GM12864 (cell line): Measurements from ENCODE around the gene PIGQ.

Experiments used
- DNase-seq: peaks from one replicate; pipeline ENCODE4 v3.0.0-alpha.2; 2011; ENCODE audit warnings: low read depth
- H3K4me3 ChIP-seq: 2 replicates; pipeline ENCODE4 v1.5.1; 2011; ENCODE audit warnings: mild to moderate bottlenecking, low read depth, low read length, control low read depth
- CTCF ChIP-seq: IDR thresholded peaks from 2 replicates; pipeline ENCODE4 v1.5.1; 2011; ENCODE audit warnings: low read depth, mild to moderate bottlenecking, moderate library complexity, low read length, control low read depth, inconsistent platforms; ENCODE audit errors: missing control alignments

PIGQ gene

DNA sequence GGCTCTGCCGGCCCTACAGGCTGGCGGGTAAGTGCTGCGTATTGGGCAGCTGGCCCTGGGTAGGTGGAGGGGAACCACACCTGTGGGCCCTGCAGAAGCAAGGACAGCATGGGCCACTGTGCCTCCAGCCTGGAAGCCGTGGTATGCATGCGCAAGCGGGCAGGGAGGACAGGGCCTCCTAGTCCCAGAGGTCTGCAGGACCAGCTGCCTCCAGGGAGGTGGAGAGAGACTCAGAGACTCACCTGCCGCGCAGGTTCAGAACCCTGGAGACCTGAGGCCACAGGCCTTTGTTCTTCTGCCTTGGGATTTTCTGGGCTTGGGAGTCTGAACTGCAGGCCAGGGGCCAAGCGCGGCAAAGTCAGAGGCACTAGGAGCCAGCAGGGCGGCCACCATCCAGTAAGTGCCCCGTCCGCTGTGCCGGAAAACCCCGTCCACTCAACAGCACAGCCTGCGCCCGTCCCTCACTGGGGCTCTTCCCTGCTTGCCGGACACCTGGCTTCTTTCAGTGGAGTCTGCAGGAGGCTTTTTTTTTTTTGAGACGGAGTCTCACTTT is 11.3 kb downstream of the PIGQ start:
- TF ChIP-seq CTCF: no peak
- DNase-seq: no peak
- H3K4me3 ChIP-seq: no peak overlapping the region

- H3K4me3 ChIP-seq: no peak overlapping the region
- TF ChIP-seq CTCF: no peak
- DNase-seq: no peak
Measured at GRCh38 chr16:582218-582613, 12.4 kb downstream of the PIGQ start.

DNA sequence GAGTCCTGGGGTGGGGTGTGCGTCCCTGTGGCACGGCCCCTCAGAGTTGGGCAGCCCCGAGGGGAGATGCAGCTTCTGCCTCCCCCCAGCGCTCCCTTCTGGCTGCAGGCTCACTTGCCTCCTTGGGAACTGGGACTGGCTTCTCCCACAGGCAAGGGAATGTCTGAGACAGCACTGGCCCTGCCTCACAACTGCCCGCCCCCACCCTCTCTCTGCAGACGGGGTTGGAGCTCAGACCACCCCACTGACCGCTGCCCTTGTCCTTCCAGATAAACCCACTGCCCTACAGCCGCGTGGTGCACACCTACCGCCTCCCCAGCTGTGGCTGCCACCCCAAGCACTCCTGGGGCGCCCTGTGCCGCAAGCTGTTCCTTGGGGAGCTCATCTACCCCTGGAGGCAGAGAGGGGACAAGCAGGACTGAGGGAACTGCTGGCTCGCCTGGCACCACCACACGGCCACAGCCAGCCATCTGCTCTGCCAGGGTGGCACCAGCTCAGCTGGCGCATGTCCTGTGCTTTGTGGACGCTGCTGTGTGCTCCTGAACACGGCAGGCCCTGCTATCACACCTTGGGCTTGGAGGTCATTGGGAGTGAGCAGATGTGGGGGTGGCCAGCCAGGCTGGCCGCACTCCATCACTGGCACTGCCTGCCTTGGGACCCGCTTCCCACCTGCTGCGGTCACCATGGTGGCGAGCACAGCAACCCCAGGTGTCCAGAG is 13.0 kb downstream of the PIGQ start:
- no peak for DNase-seq
- no peak overlapping the region for H3K4me3 ChIP-seq
- TF ChIP-seq CTCF: no peak

DNA sequence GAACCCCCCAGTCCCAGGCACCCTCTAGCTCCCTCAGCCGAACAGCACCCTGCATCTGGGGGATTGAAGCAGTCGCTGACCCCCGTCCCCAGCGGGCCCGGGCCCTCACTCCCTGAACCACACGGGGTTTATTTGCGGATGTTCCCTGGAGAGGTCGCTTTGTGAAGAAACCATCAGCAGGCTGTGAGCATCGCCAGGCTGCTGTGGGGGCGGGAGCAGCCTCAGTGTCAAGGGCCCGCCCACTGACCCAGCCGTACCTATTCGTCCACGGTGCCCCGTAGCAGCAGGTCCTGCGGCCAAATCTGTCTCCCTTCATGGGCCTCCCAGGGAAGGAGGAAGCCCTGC is 13.7 kb downstream of the PIGQ start:
- no peak overlapping the region for H3K4me3 ChIP-seq
- TF ChIP-seq CTCF: no peak
- no peak for DNase-seq

GRCh38 chr16:583815-584591 is 14.2 kb downstream of the PIGQ start:
- no peak for TF ChIP-seq CTCF
- no peak for DNase-seq
- no peak overlapping the region for H3K4me3 ChIP-seq

- no peak for TF ChIP-seq CTCF
- no peak overlapping the region for H3K4me3 ChIP-seq
- no peak for DNase-seq
Measured at GRCh38 chr16:585351-585750, 15.6 kb downstream of the PIGQ start.
